Esophagus squamous epithelium (tissue), 4 donors: Measurements from ENCODE around the gene NDFIP2.

Experiments
- CTCF ChIP-seq, 6 experiments: fragments of 450-650 bp in 4 of 6; fragments of 200-600 bp in 2 of 6; sonication (generic) in 2 of 6; IDR thresholded peaks; one replicate each; pipeline ENCODE4 v1.5.1; 2016 to 2019; ENCODE audit warnings: antibody characterized with exemption in 6 of 6, mild to moderate bottlenecking in 4 of 6, moderate library complexity in 4 of 6
- POLR2A ChIP-seq, 4 donors: fragments of 450-650 bp; IDR thresholded peaks; one replicate each; pipeline ENCODE4 v1.6.1; 2017; ENCODE audit warnings: antibody characterized with exemption in 4 of 4, mild to moderate bottlenecking in 4 of 4, moderate library complexity in 3 of 4

GRCh38 chr13:79540504-79540903, 59.5 kb downstream of the NDFIP2 start:
- TF ChIP-seq POLR2A (IDR thresholded peaks at IDR 0.05): no peak
- no peak for TF ChIP-seq CTCF (IDR thresholded peaks at IDR 0.05)
